Kidney glomerular epithelial cell (primary cell): ENCODE data around the gene OR5M11.
"Not testable (repeated sequence)": the region's sequence is repeated elsewhere in the genome, so short reads cannot be mapped to it uniquely, and the experiment has no call there.

Experiments used
- DNase-seq: peaks from one replicate; lab custom pipeline; 2025; lab: John Stamatoyannopoulos, UW

Gene OR5M11

GRCh38 chr11:56543157-56543556 lies at the start of gene OR5M11:
OR5M11 (minus strand) TSS chr11:56543257; CDS start chr11:56543257, 0 bp downstream.
- no peak for DNase-seq

- DNase-seq = not testable (repeated sequence)
Observed at GRCh38 chr11:56592088-56592717, 49.1 kb upstream of the OR5M11 start.

DNA sequence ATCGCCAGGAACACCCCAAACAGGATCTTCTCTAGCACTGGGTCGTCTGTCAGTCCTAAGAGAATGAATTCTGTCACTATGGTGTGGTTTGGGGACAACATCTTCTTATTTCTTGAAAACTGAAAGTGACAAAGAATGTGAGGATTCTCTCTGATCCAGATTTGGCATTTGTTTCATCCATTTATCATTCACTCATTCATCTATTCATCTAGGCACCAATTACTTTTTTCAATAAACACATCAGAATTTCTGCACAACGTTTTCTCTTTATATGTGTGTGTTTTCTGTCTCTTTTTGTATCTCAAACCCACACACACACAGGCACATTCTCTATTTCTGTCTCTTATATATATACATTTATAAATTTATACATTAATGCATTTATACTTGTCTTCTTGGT lies 34.6 kb upstream of the OR5M11 start, which contains the start of gene OR5M10:
OR5M10 (minus strand) TSS at position 101 of the 400 bp plus-strand sequence; CDS start at position 101, 0 bp downstream.
- no peak for DNase-seq

- no peak for DNase-seq
Observed at GRCh38 chr11:56558574-56558973, 15.5 kb upstream of the OR5M11 start.

DNA sequence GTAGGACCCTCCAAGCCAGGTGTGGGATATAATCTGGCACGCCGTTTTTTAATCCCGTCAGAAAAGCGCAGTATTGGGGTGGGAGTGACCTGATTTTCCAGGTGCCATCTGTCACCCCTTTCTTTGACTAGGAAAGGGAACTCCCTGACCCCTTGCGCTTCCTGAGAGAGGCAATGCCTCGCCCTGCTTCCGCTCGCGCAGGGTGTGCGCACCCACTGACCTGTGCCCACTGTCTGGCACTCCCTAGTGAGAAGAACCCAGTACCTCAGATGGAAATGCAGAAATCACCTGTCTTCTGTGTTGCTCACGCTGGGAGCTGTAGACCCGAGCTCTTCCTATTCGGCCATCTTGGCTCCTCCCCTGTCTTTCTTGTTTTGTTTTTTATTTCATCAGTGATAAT lies 11.6 kb upstream of the OR5M11 start:
- DNase-seq = not testable (repeated sequence)

DNA sequence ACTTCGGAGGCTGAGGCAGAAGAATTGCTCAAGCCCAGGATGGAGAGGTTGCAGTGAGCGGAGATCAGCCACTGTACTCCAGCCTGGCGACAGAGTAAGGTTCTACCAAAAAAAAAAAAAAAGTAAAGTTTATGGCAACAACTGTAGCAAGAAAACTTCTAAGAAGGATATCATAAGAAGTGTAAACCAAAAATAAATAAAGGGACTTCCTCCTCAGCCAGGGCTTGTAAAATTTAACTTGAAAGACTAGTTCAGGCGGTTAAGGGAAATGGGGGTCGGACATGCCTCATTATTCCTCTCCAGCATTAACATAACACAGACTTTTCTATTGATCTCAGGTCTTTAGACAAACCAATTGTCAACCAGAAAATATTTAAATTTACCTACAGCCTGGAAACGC lies 2.5 kb upstream of the OR5M11 start:
- no peak for DNase-seq

- DNase-seq = no peak
Observed at GRCh38 chr11:56543739-56544138, 682 bp upstream of the OR5M11 start.

GRCh38 chr11:56533054-56533740 lies 9.9 kb downstream of the OR5M11 start:
- no peak for DNase-seq

DNA sequence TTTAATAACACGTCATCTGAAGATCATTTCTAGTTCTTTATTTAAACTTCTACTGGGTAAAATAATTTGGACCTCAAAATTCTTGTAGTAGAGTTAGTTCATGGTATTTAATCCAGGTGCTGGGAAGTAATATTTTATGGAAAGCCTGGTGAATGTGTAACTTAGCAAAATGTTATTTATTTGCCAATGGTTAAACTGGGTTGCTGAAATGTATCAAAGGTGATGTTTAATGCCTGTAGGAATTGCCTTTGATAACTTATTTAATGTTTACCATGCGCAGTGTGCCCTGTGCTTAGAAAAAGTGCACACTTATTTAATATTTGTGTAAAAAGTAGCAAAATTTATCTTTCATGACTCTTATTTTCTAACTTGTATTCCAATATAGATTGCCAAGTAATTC lies 11.2 kb downstream of the OR5M11 start:
- no peak for DNase-seq

DNA sequence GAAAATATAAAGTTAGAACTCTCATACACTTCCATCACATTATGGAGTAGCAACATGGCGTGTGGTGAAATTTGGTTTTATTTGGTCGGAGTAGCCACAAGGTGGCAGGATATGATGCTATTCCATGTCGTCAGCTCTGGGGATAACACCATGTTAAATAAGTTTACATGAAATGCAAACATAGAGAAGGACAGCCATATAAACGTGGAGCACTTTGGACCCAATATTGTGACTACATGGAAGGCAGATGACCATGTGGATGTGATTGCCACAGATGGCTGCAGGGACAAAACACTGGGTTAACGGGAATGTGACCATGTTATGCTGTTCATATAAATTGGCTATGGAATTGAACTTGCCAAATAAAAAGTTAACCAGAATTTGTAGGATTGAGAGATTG lies 21.0 kb downstream of the OR5M11 start:
- DNase-seq = no peak

GRCh38 chr11:56513280-56513679 lies 29.8 kb downstream of the OR5M11 start:
- DNase-seq = no peak

- no peak for DNase-seq
Observed at GRCh38 chr11:56509439-56509838, 33.6 kb downstream of the OR5M11 start.

DNA sequence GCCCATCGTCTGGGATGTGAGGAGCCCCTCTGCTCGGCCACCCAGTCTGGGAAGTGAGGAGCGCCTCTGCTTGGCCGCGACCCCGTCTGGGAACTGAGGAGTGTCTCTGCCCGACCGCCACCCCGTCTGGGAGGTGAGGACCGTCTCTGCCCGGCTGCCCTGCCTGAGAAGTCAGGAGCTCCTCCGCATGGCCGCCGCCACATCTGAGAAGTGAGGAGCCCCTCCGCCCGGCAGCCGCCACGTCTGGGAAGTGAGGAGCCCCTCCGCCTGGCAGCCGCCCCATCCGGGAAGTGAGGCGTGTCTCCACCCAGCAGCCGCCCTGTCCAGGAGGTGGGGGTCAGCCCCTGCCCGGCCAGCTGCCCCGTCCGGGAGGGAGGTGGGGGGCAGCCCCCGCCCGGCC lies 46.0 kb downstream of the OR5M11 start:
- DNase-seq = no peak

DNA sequence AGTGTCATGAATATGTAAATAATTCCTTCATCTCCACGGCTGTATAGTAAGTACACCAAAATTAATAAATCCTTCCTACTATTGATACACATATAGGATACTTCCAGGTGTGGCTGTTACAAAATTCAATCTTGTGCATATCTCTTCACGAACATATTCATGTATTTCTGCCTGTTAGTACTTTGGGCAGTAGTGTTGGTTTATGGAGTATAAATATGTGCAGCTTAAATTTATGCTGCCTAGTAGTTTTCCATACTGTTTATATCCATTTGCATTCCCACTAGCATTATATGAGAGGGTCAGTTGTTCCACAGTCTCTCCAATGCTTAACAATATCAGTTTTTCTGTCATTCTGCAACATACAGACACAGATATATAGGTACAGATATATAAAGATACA lies 47.9 kb downstream of the OR5M11 start:
- no peak for DNase-seq
